Measurements from ENCODE around the gene ZBTB7C.
"Not testable (repeated sequence)": the region's sequence is repeated elsewhere in the genome, so short reads cannot be mapped to it uniquely, and the experiment has no call there.

Gene ZBTB7C

DNA sequence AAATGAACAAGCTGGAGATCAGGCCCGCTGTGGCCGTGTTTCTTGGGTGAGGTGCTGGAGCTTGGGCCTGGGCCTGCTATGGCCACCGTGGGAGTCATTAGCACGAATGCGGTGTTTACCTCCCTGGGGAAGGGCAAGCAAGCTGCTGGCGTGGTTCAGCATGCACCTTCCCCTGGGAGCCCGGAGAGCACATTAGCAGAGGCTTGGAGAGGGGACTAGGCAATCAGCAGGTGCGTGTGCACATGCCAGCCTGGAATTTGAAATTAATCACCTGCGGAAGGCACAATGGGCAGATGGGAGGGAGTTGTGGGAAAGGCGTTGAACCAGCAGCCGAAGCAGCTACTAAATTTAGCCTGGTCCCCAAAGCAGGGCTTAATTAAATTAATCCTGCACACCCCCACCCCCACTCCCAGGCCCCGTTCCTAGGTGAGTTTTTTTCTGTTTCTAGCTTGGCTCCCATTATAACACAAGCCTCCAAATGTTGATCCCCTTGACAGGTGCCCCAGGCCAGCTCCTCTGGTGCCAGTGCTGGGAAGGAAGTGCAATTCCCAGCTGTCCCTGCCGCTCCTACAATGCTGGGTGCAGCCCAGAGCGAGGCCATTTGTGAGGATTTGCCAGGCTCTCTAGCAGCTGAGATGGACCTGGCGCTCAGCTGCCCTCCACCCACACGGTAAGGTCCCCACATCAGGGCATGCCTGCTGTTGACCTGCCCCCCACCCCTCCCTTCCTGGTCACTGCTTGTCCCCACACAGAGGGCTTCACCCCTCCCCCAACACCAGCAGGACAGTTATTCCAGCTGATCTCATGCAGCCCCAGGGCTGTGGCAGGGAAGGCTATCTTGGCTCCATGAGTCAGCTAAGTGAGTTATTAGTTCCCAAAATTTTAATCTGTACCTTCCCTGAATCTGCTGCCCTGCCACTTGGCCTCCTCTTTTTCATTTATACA lies 115.0 kb downstream of the ZBTB7C start:
- no peaks in the 10 kb centered on the region for H3K36me3 ChIP-seq
- H3K9me3 ChIP-seq = no peaks in the 10 kb centered on the region
- H3K27me3 ChIP-seq = no peaks in the 10 kb centered on the region
- peaks cover 9% of the 10 kb centered on the region for H3K4me1 ChIP-seq
- peak; percentile 46 for DNase-seq
- TF ChIP-seq, protein P1, sequence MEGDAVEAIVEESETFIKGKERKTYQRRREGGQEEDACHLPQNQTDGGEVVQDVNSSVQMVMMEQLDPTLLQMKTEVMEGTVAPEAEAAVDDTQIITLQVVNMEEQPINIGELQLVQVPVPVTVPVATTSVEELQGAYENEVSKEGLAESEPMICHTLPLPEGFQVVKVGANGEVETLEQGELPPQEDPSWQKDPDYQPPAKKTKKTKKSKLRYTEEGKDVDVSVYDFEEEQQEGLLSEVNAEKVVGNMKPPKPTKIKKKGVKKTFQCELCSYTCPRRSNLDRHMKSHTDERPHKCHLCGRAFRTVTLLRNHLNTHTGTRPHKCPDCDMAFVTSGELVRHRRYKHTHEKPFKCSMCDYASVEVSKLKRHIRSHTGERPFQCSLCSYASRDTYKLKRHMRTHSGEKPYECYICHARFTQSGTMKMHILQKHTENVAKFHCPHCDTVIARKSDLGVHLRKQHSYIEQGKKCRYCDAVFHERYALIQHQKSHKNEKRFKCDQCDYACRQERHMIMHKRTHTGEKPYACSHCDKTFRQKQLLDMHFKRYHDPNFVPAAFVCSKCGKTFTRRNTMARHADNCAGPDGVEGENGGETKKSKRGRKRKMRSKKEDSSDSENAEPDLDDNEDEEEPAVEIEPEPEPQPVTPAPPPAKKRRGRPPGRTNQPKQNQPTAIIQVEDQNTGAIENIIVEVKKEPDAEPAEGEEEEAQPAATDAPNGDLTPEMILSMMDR (IDR thresholded peaks at IDR 0.05; ENCODE audit: low read depth, low read length) = no peak
- H3K4me3 ChIP-seq (ENCODE audit: low read depth, low read length) = no peak overlapping the region

DNA sequence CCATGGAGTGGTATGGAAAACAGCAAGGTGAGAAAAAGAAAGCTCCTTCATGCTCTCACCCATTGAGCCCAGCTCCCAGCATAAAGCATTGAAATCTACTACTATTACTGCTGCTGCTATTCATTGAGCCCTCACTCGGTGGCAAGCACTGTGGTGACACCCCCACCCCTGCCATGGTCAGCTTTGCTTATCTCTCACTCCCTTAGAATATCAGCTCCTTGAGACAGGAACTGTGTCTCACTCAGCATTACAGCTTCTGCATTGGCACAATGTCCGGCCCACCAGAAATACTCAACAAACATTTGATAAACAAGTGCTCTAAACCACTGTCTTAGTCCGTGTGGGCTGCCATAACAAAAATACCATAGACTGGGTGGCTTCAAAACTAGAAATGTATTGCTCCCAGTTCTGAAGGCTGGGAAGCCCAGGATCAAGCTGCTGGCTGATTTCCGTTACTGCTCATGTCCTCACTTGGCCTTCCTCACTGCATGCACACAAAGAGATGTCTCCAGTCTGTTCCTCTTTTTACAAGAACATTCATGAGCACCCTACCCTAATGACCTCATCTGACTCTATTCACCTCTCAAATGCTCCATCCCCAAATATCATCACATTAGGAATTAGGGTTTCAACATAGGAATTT lies 116.3 kb downstream of the ZBTB7C start:
- TF ChIP-seq, protein P1 (IDR thresholded peaks at IDR 0.05; ENCODE audit: low read depth, low read length) = no peak
- DNase-seq = no peak
- no peaks in the 10 kb centered on the region for H3K36me3 ChIP-seq

DNA sequence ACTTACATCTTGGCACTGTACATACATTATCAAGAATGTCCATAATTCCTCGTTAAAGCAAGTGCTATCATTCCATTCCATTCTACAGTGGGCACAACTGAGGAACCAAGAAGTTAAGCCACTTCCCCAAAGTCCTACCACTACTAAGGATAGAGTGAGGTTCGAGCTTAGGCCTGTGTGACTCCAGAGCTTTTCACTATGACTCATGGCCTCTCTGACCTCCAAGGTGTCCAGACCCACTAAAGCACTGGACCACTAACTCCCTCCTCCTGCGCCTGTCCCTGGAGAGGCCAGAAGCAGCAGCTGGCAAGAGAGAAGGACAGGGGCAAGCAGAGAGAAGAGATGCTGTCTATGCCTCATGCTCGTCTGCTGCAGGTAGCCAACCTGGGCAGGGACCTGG lies 117.0 kb downstream of the ZBTB7C start:
- H3K4me1 ChIP-seq = peaks cover 9% of the 10 kb centered on the region
- H3K4me3 ChIP-seq (ENCODE audit: low read depth, low read length) = no peak overlapping the region
- TF ChIP-seq, protein P1 (IDR thresholded peaks at IDR 0.05; ENCODE audit: low read depth, low read length) = no peak
- no peaks in the 10 kb centered on the region for H3K36me3 ChIP-seq
- H3K9me3 ChIP-seq = no peaks in the 10 kb centered on the region
- no peak for DNase-seq
- H3K27me3 ChIP-seq = no peaks in the 10 kb centered on the region

More for the DNA sequence above, 116.3 kb downstream of the ZBTB7C start:
- H3K4me1 ChIP-seq = peaks cover 9% of the 10 kb centered on the region
- H3K4me3 ChIP-seq (ENCODE audit: low read depth, low read length) = no peak overlapping the region
- H3K9me3 ChIP-seq = no peaks in the 10 kb centered on the region
- no peaks in the 10 kb centered on the region for H3K27me3 ChIP-seq

DNA sequence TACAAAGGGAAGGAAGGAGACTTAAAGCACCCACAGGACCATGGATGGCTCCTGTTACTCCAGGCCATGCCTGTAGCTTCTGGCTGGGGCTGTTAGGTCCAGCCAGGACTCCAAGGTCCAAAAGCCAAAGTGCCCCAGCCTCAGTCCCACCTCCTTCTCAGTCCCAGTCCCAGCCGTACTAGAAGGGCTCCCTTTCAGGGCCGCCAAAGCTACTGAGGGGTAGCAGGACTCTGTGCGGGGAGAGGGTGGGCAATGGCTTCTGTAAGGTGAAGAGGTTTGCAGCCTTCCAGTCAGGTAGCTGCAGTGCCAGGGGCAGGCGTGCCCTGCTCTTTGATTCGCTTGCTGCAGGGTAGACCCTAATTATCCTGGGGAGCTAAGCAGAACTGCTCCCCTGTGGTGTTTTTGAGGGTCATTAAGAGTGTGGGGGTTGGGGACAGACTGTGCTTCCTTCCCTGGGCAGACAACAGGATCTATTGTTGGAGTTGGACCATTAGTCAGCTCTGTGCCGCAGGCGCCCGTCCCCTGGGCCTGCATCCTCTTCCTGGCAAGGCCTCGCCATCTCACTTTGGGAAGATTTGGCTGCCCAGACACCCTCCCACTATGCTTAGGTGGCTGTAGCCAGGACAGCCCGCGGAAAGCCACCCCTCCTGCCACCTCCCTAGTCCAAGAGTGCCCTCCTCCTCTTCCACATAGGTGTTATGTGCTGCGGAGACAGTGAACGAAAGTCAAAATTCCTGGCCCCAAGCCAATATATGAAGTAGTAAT lies 118.8 kb downstream of the ZBTB7C start:
- Histone ChIP-seq H3K27me3 (no peaks in the 10 kb centered on the region), H3K4me1 (peaks cover 9% of the 10 kb centered on the region), H3K4me3 (ENCODE audit: low read depth, low read length) (no peak overlapping the region), H3K9me3 (no peaks in the 10 kb centered on the region), H3K36me3 (no peaks in the 10 kb centered on the region)
- DNase-seq = no peak
- TF ChIP-seq, protein P1 (IDR thresholded peaks at IDR 0.05; ENCODE audit: low read depth, low read length) = no peak

DNA sequence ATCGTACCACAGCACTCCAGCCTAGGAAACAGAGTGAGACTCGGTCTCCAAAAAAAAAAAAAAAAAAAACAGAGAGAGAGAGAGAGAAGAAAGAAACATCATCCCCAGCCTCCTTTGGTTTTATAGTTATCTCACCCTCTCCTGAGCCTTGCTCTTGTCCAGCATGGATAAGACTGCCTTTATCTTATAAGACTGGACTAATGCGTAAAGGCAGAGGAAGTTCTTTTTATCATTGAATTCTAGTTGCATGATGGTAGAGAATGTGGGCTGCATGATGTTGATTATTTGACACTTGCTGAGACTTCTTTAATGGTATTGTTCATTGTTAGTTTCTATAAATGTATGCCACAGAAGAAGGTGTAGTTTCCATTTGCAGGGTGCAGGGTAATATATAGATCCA lies 124.4 kb downstream of the ZBTB7C start:
- H3K4me1 ChIP-seq = no peaks in the 10 kb centered on the region
- H3K27me3 ChIP-seq = no peaks in the 10 kb centered on the region
- no peaks in the 10 kb centered on the region for H3K9me3 ChIP-seq
- no peak for DNase-seq
- no peak overlapping the region for H3K4me3 ChIP-seq (ENCODE audit: low read depth, low read length)
- TF ChIP-seq, protein P1 (IDR thresholded peaks at IDR 0.05; ENCODE audit: low read depth, low read length) = no peak
- H3K36me3 ChIP-seq = no peaks in the 10 kb centered on the region

DNA sequence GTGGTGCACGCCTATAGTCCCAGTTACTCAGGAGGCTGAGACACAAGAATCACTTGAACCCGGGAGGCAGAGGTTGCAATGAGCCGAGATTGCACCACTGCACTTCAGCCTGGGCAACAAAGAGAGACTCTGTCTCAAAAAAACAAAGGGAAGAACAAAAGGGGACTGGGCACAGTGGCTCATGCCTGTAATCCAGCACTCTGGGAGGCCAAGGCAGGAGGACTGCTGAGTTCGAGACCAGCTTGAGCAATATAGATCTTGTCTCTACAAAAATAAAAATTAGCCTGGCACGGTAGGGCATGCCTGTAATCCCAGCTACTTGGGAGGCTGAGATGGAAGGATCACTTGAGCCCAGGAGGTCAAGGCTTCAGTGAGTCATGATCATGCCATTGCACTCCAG lies 125.2 kb downstream of the ZBTB7C start:
- H3K9me3 ChIP-seq; H3K27me3 ChIP-seq; H3K4me1 ChIP-seq; DNase-seq; H3K4me3 ChIP-seq (ENCODE audit: low read depth, low read length); H3K36me3 ChIP-seq: not testable (repeated sequence)

DNA sequence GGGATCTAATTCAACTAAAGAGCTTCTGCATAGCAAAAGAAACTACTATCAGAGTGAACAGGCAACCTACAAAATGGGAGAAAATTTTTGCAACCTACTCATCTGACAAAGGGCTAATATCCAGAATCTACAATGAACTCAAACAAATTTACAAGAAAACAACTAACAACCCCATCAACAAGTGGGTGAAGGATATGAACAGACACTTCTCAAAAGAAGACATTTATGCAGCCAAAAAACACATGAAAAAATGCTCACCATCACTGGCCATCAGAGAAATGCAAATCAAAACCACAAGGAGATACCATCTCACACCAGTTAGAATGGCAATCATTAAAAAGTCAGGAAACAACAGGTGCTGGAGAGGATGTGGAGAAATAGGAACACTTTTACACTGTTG lies 127.7 kb downstream of the ZBTB7C start:
- not testable (repeated sequence) for H3K4me3 ChIP-seq (ENCODE audit: low read depth, low read length); H3K9me3 ChIP-seq; DNase-seq; H3K27me3 ChIP-seq; H3K4me1 ChIP-seq; H3K36me3 ChIP-seq
